Activated gamma-delta T cell treated with Interleukin-2 at 50 U/mL for 16 hours (primary cell): ENCODE data around the gene PTPRD.

ENCODE experiments used
- DNase-seq: peaks from one replicate; pipeline ENCODE4 v3.0.0-alpha.2; 2020

Gene PTPRD

GRCh38 chr9:8534828-8535227 is 2078.0 kb downstream of the PTPRD start:
- no peak for DNase-seq

- no peak for DNase-seq
These were observed 2079.1 kb downstream of the PTPRD start for GRCh38 chr9:8533681-8534080.

GRCh38 chr9:8531826-8532415 is 2080.9 kb downstream of the PTPRD start:
- DNase-seq: no peak

- DNase-seq: no peak
These were observed 2091.7 kb downstream of the PTPRD start for GRCh38 chr9:8521112-8521511.

- no peak for DNase-seq
These were observed 2097.1 kb downstream of the PTPRD start for GRCh38 chr9:8515748-8516147.

GRCh38 chr9:8514760-8515159 is 2098.0 kb downstream of the PTPRD start:
- DNase-seq: no peak

GRCh38 chr9:8508671-8509290 is 2104.0 kb downstream of the PTPRD start:
- no peak for DNase-seq

GRCh38 chr9:8494571-8494970 is 2118.2 kb downstream of the PTPRD start:
- DNase-seq: no peak

- no peak for DNase-seq
These were observed 2120.1 kb downstream of the PTPRD start for GRCh38 chr9:8492679-8493078.

- DNase-seq: no peak
These were observed 2120.8 kb downstream of the PTPRD start for GRCh38 chr9:8492024-8492423.

- no peak for DNase-seq
These were observed 2121.2 kb downstream of the PTPRD start for GRCh38 chr9:8491563-8491962.

GRCh38 chr9:8489835-8490234 is 2123.0 kb downstream of the PTPRD start:
- DNase-seq: no peak

- no peak for DNase-seq
These were observed 2126.7 kb downstream of the PTPRD start for GRCh38 chr9:8486095-8486494.

- no peak for DNase-seq
These were observed 2128.1 kb downstream of the PTPRD start for GRCh38 chr9:8484597-8485191.

GRCh38 chr9:8477450-8477849 is 2135.4 kb downstream of the PTPRD start:
- DNase-seq: no peak

- no peak for DNase-seq
These were observed 2137.9 kb downstream of the PTPRD start for GRCh38 chr9:8474937-8475336.

GRCh38 chr9:8473244-8474020 is 2139.4 kb downstream of the PTPRD start:
- DNase-seq: no peak

- DNase-seq: no peak
These were observed 2144.7 kb downstream of the PTPRD start for GRCh38 chr9:8468045-8468637.

- DNase-seq: no peak
These were observed 2155.0 kb downstream of the PTPRD start for GRCh38 chr9:8457816-8458215.

GRCh38 chr9:8457055-8457454 is 2155.7 kb downstream of the PTPRD start:
- no peak for DNase-seq

- DNase-seq: no peak
These were observed 2156.5 kb downstream of the PTPRD start for GRCh38 chr9:8456344-8456743.

GRCh38 chr9:8450810-8451545 is 2161.8 kb downstream of the PTPRD start:
- DNase-seq: no peak

- DNase-seq: no peak
These were observed 2164.6 kb downstream of the PTPRD start for GRCh38 chr9:8448226-8448625.
